GM12878 (cell line): ENCODE results near the gene PPIF. TPM values are rescaled to one million over a fixed set of nuclear protein-coding genes. Genes with fewer than 3 reads are reported as not detected.

Experiments used
- ATAC-seq: fragments of 200-7000 bp; cut with Tn5 transposase; 3 replicates; pipeline ENCODE4 v1.9.1; 2020; ENCODE audit warnings: mild to moderate bottlenecking, moderate library complexity
- BruUV-seq: library from RNA; stranded (reverse); fragments of 400-500 nt; replicated peaks from 2 replicates; lab custom pipeline; 2021; lab: Mats Ljungman, UMichigan
- CTCF ChIA-PET: fragments of 300-600 bp; sonication (Branson Sonifier 250); formaldehyde crosslinking; extraction: SDS; loops from one replicate; lab custom pipeline; 2021; ENCODE audit warnings: inconsistent platforms; lab: Yijun Ruan, JAX
- POLR2A ChIA-PET: fragments of 350-600 bp; formaldehyde crosslinking; extraction: SDS; loops from one replicate; lab custom pipeline; 2021; ENCODE audit warnings: inconsistent platforms; lab: Charles Lee
- RAD21 ChIA-PET: fragments of 300-600 bp; sonication (Branson Sonifier 250); formaldehyde crosslinking; loops from one replicate; lab custom pipeline; 2023; ENCODE audit warnings: antibody characterized with exemption; ENCODE audit not compliant: unreplicated experiment; lab: Charles Lee
- SMC1A ChIA-PET: fragments of 300-600 bp; sonication (Branson Sonifier 250); formaldehyde crosslinking; loops from one replicate; lab custom pipeline; 2023; ENCODE audit not compliant: unreplicated experiment, uncharacterized antibody; lab: Charles Lee
- DNase-seq: peaks from one replicate; pipeline ENCODE4 v3.0.0-alpha.2; 2011; ENCODE audit warnings: low read depth, low spot score
- FAIRE-seq: peaks from 3 replicates; lab custom pipeline; 2011; peaks lifted over from hg19 to GRCh38; lab: Jason Lieb, UNC
- H2AFZ ChIP-seq: 2 replicates; pipeline ENCODE4 v1.6.0; 2011; ENCODE audit warnings: low read depth, low read length, control low read depth; ENCODE audit not compliant: control insufficient read depth
- H3K27ac ChIP-seq: 2 replicates; pipeline ENCODE4 v1.5.1; 2011; ENCODE audit warnings: control low read depth; ENCODE audit not compliant: control insufficient read depth, insufficient read depth
- H3K27me3 ChIP-seq, 2 experiments: replicated peaks in 1 of 2; 2 replicates each; pipeline versions ENCODE4 v1.6.0 to v1.6.1; 2011; ENCODE audit warnings: low read length in 1 of 2; ENCODE audit not compliant: control insufficient read depth in 2 of 2, insufficient read depth in 2 of 2
- H3K36me3 ChIP-seq, 2 experiments: 2 replicates each; pipeline ENCODE4 v1.5.1; 2011; ENCODE audit warnings: low read length in 1 of 2; ENCODE audit not compliant: control insufficient read depth in 2 of 2, insufficient read depth in 2 of 2
- H3K4me1 ChIP-seq: 2 replicates; pipeline ENCODE4 v1.6.1; 2011; ENCODE audit warnings: mild to moderate bottlenecking, low read length, moderate library complexity, mixed read lengths; ENCODE audit not compliant: control insufficient read depth, insufficient read depth
- H3K4me2 ChIP-seq: 2 replicates; pipeline ENCODE4 v1.6.0; 2011; ENCODE audit warnings: control low read depth; ENCODE audit not compliant: control insufficient read depth, insufficient read depth
- H3K4me3 ChIP-seq: fragments of 200-600 bp; sonication (generic); 2 replicates; pipeline ENCODE4 v1.5.1; 2016
- H3K79me2 ChIP-seq: 2 replicates; pipeline ENCODE4 v1.6.0; 2011; ENCODE audit warnings: low read length; ENCODE audit not compliant: control insufficient read depth, insufficient read depth
- H3K9ac ChIP-seq: 2 replicates; pipeline ENCODE4 v1.8.0; 2011; ENCODE audit warnings: low read length, control low read depth, mixed read lengths; ENCODE audit not compliant: control insufficient read depth, insufficient read depth
- H3K9me3 ChIP-seq: replicated peaks from 3 replicates; pipeline ENCODE4 v1.5.1; 2011; ENCODE audit warnings: mild to moderate bottlenecking, low read length; ENCODE audit not compliant: control insufficient read depth, insufficient read depth
- H4K20me1 ChIP-seq: 2 replicates; pipeline ENCODE4 v1.6.0; 2011; ENCODE audit not compliant: control insufficient read depth, insufficient read depth
- ASH2L ChIP-seq: fragments of 300-600, 200-600 bp; sonication (generic); IDR thresholded peaks from 2 replicates; pipeline ENCODE4 v1.6.1; 2017; ENCODE audit warnings: low read depth, mild to moderate bottlenecking, borderline replicate concordance
- CTCF ChIP-seq, 3 experiments: IDR thresholded peaks in 2 of 3; conservative IDR thresholded peaks in 1 of 3; 2 replicates each; pipeline ENCODE4 v1.5.1; 2011; ENCODE audit warnings: low read depth in 3 of 3, low read length in 3 of 3, mild to moderate bottlenecking in 3 of 3, control low read depth in 2 of 3, moderate library complexity in 2 of 3, inconsistent platforms in 1 of 3, mixed read lengths in 1 of 3; ENCODE audit not compliant: control insufficient read depth in 2 of 3, insufficient read depth in 1 of 3; ENCODE audit errors: extremely low read depth in 1 of 3
- HDGF ChIP-seq: fragments of 450-650 bp; IDR thresholded peaks from 2 replicates; pipeline ENCODE4 v1.6.1; 2016; ENCODE audit warnings: antibody characterized with exemption
- NBN ChIP-seq: fragments of 450-650 bp; IDR thresholded peaks from 2 replicates; pipeline ENCODE4 v1.6.1; 2016
- NKRF ChIP-seq: fragments of 450-650 bp; conservative IDR thresholded peaks from 2 replicates; pipeline ENCODE4 v1.6.1; 2017; ENCODE audit warnings: mild to moderate bottlenecking, moderate library complexity
- POLR2A ChIP-seq: IDR thresholded peaks from 2 replicates; pipeline ENCODE4 v1.6.1; 2011; ENCODE audit warnings: low read depth, mild to moderate bottlenecking, low read length
- ZNF384 ChIP-seq: IDR thresholded peaks from 2 replicates; pipeline ENCODE4 v1.6.1; 2012; ENCODE audit warnings: low read depth, mild to moderate bottlenecking, low read length, improper control_type of control experiment, borderline replicate concordance
- WGBS: methylation state at CpG from one replicate; pipeline ENCODE4 v1.1.6; 2016; ENCODE audit warnings: low lambda C conversion rate; ENCODE audit not compliant: insufficient replicate concordance, insufficient coverage; ENCODE audit errors: missing lambda C conversion rate; 5-methylcytosine and 5-hydroxymethylcytosine counted together
- in situ Hi-C: fragments of 300-500 bp; cut with MboI; formaldehyde crosslinking; loops from 9 replicates; pipeline ENCODE4 v1.14.3; 2018; ENCODE audit warnings: mixed read lengths
- intact Hi-C: fragments of 100-400 bp; cut with micrococcal nuclease; formaldehyde crosslinking; loops from one replicate; pipeline ENCODE4 v1.14.2; 2022; ENCODE audit not compliant: unreplicated experiment
- polyA plus RNA-seq, 11 experiments: library from polyadenylated mRNA; depleted of rRNA in 4 of 11; unstranded in 6 of 11; stranded (reverse) in 5 of 11; fragments of >200 nt; fragmentation: Nextera tagmentation in 4 of 11; fragmentation: Illumina TruSeq in 1 of 11; extraction: Ambion mirVana in 4 of 11; extraction: Trizol in 1 of 11; gene quantifications; 1 replicate in 1 of 11; 2 replicates in 10 of 11; pipeline versions ENCODE4 v1.2.1 to v1.2.3, GENCODE V29; 2011 to 2016; ENCODE audit warnings: inconsistent platforms in 2 of 11, missing spikeins in 2 of 11, low read depth in 1 of 11
- total RNA-seq, 4 experiments: library from RNA; depleted of rRNA in 3 of 4; stranded (reverse); fragments of >200 nt in 3 of 4; fragmentation: Illumina TruSeq in 1 of 4; extraction: Trizol in 1 of 4; gene quantifications; 2 replicates each; pipeline versions ENCODE4 v1.2.1 to v1.2.3, GENCODE V29; 2013 to 2021

The PPIF gene
- total and polyA plus RNA-seq, 10 of the 15 experiments (the other 5 are each of a cell fraction or from before 2014, with no cell fraction given) = 28.8 to 180 (median 128) TPM

- no peak overlapping the region for H3K27ac ChIP-seq
- H3K4me2 ChIP-seq = no peak overlapping the region
- no TSS peak for BruUV-seq
- no peaks in the 10 kb centered on the region for H3K9me3 ChIP-seq
- H3K4me3 ChIP-seq = no peak overlapping the region
- peaks cover 20% of the 10 kb centered on the region for H3K4me1 ChIP-seq
- H3K79me2 ChIP-seq = no peaks in the 10 kb centered on the region
- FAIRE-seq (no peak), ATAC-seq (no peak), DNase-seq (no peak)
- no peaks in the 10 kb centered on the region for H4K20me1 ChIP-seq
- 89% methylated on average over 14 of the region's 14 CpGs for WGBS
- no peaks in the 10 kb centered on the region for H3K27me3 ChIP-seq
- POLR2A ChIA-PET = interaction anchor here (0.8 kb wide), 1 partner anchor 43 kb away, joined by 4 read pairs; no protein-coding TSS in a partner anchor
- in situ Hi-C loops (no loop called here), intact Hi-C loops (no loop called here)
- H2AFZ ChIP-seq = no peak overlapping the region
- TF ChIP-seq CTCF (IDR thresholded peaks at IDR 0.05 in 2 of 3, conservative IDR thresholded peaks at IDR 0.05 in 1 of 3; ENCODE audit: control insufficient read depth in 2 of 3, extremely low read depth in 1 of 3, insufficient read depth in 1 of 3, low read depth in 3 of 3, low read length in 3 of 3) (no peak), ZNF384 (no peak), POLR2A (no peak), HDGF (no peak), NBN (no peak), NKRF (no peak), ASH2L (no peak)
- CTCF ChIA-PET = interaction anchor here (0.9 to 1.2 kb wide), 2 partner anchors 18 to 80 kb away, joined by 3 read pairs; no protein-coding TSS in a partner anchor
- no peak overlapping the region for H3K9ac ChIP-seq
- no peaks in the 10 kb centered on the region for H3K36me3 ChIP-seq
- RAD21 ChIA-PET = interaction anchor here (1.6 kb wide), 1 partner anchor 17 kb away, joined by 3 read pairs; no protein-coding TSS in a partner anchor
- SMC1A ChIA-PET = interaction anchor here (0.6 to 1.8 kb wide), 4 partner anchors 16 to 716 kb away, joined by 3 to 7 read pairs (median 3); no protein-coding TSS in a partner anchor
Observed at GRCh38 chr10:79328737-79329504, 18.3 kb upstream of the PPIF start.
